ENCODE data around the gene DEFB124. TPM values are rescaled to one million over a fixed set of nuclear protein-coding genes. Genes with fewer than 3 reads are reported as not detected.
"Not testable (repeated sequence)": the region's sequence is repeated elsewhere in the genome, so short reads cannot be mapped to it uniquely, and the experiment has no call there.

DEFB124 gene, protein sequence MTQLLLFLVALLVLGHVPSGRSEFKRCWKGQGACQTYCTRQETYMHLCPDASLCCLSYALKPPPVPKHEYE
- total RNA-seq = not detected
- long read RNA-seq = 0 reads

DNA sequence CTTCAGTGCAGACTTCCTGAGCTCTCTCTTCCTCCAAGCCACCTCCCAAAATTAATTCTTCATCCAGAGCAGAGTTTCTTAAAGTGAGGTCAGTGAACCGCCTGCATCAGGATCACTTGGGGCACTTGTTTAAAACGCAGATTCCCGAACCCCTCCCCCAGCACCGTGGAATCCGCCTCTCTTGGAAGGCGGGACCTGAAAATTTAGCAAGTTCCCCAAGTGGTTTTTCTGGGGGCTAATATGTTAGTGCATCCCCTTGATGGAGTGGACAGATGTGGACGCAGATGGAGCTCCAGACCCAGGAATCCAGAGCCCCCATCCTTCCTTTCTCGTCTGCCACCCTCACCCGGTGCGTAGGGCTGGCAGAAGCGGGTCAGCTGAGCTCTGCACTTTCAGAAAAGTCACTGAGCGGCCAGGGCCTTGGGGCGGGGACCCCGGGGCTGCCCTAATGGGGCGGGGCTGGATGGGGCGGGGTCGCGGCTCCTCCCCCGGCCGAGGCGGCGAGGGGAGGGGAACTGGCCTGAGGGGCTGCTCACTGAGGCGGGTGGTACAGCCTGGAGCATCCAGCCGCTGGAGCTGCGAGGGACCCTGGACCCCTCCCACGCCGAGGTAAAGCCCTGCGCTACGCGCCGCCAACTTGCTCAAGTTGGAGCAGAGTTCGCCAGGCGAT lies at the start of gene DEFB124, which contains the start of gene REM1:
TSS of gene DEFB124 (minus strand) at position 370 of the 670 bp plus-strand sequence. CDS start 2,114 bp downstream, outside the sequence.
TSS of gene REM1 (plus strand) at position 531 of the 670 bp plus-strand sequence. CDS start 1,158 bp downstream, outside the sequence.
- peak; percentile 93 for ATAC-seq
- intact Hi-C loops (cut with DNase I) = no loop called here
- DNase-seq (ENCODE audit: missing footprints) = peak; percentile 82

DNA sequence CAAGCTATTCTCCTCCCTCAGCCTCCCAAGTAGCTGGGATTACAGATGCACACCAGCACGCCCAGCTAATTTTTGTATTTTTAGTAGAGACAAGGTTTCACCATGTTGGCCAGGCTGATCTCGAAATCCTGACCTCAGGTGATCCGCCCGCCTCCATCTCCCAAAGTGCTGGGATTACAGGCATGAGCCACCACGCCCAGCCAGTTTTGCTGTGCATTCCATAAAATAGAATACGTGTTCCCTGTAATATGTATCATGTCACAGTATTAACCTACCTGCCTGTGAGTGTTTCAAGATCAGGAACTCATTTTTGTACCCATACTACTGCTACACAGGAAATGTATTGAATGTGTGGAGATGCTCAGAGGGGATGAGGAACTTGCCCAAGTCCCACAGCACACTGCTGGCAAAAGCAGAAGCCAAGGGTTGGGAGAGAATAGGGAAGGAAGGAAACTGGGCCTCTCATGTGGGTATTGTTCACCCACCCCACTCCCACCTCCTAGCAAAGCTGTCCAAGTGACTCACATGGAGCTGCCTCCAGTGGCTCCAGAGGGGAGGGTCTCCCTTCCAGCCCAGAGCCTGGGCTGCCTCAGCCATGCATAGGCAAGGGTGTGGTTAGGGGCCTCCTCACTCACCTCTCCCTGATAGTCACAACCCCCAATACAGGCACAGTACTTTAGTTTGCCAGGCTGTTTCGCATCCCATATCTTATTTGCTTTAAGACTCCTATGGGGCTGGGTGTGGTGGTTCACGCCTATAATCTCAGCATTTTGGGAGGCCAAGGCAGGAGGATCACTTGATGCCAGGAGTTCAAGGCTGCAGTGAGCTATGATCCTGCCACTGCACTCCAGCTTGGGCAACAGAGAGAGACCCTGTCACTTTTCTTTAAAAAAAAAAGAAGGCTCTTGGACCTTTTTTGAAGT lies 48.7 kb upstream of the DEFB124 start:
- intact Hi-C loops (cut with DNase I) = no loop called here
- DNase-seq (ENCODE audit: missing footprints) (no peak), ATAC-seq (peak; percentile 67)

DNA sequence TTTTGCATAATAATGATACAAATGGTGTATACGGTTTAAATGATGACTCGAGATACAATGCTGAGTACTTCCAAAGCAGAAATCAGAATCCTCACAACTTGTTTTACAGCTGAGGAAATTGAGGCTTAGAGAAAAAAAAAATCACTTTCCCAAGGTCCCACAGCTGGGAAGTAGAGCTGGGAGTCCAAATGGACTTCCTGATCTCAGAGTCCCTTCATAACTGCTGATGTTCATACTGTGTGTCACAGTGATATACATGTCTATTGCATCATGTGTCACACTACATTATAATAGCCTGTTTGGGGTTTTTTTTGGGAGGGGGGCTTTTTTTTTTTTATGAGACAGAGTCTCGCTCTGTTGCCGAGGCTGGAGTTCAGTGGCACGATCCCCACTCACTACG lies 47.8 kb upstream of the DEFB124 start:
- ATAC-seq = no peak
- intact Hi-C loops (cut with DNase I) = no loop called here

DNA sequence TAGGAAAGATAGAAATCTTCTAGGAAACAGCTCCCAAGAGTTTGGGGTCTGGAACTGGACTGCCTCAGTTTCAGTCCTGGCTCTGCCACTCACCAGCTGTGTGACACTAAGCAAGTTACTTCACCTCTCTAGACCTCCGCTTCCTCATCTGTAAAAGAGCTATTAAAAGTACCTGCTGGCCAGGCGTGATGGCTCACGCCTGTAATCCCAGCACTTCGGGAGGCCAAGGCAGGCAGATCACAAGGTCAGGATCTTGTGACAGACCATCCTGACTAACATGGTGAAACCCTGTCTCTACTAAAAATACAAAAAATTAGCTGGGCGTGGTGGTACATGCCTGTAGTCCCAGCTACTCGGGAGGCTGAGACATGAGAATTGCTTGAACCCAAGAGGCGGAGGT lies 46.3 kb upstream of the DEFB124 start:
- intact Hi-C loops (cut with DNase I); DNase-seq (ENCODE audit: missing footprints); ATAC-seq: not testable (repeated sequence)

More for the DNA sequence above, 47.8 kb upstream of the DEFB124 start:
- DNase-seq (ENCODE audit: missing footprints) = no peak

DNA sequence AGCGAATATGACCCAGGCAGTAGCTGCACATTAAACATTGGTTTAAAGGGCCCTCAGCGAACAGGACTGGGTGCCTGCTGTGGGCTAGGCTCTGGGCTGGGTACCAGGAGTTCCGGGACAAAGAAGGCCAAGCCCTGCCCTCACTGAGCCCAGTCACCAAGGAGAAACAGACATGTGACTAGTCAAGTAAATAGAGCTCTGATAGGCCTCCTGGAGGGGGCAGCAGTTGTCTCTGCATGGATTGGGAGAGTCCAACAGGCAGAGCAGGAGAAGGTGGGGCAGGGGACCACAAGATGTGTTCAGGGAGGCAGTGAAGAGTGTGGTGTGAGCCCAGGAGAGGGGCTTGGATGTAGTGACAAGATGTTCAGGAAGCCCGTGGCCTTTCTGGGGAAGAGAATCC lies 42.4 kb upstream of the DEFB124 start:
- ATAC-seq (no peak), DNase-seq (ENCODE audit: missing footprints) (no peak)
- intact Hi-C loops (cut with DNase I) = no loop called here

DNA sequence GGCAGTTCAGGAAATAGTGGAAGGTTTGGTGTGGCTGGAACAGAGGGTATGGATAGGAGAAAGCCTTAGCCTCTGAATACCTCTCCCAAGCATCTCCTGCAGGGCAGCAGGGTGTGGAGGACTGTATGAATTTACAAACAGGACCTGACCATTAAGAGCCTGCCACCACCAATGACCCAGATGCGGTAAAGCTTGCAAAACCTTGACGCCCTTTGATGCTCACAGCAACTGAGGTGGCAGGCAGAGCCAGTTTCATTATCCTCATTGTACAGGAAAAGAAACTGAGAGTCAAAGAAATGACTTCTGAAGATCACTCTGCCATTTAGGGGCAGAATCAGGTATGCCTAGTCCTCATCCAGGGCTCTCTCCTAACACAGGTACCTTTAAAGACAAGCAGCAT lies 41.7 kb upstream of the DEFB124 start:
- ATAC-seq = no peak
- DNase-seq (ENCODE audit: missing footprints) = no peak
- intact Hi-C loops (cut with DNase I) = no loop called here

DNA sequence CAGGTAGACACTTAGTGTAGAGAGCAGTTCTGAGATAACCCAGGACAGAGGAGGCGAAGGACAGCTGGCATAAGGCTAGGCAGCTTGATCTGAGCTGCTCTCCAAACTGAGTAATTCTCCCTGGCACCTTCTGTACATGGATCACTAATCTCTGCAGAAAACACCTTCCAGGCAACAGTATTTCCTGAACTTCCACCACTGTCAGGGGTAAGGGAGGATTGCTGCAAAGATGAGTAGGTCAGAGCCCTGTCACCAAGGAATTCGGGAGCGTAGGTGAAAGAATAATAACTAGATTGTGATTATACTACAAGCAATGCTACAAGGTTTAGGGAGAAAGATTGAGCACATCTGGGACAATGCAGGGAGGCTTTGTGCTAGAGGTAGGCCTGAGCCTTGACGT lies 41.2 kb upstream of the DEFB124 start:
- intact Hi-C loops (cut with DNase I) = no loop called here
- ATAC-seq (no peak), DNase-seq (ENCODE audit: missing footprints) (no peak)

DNA sequence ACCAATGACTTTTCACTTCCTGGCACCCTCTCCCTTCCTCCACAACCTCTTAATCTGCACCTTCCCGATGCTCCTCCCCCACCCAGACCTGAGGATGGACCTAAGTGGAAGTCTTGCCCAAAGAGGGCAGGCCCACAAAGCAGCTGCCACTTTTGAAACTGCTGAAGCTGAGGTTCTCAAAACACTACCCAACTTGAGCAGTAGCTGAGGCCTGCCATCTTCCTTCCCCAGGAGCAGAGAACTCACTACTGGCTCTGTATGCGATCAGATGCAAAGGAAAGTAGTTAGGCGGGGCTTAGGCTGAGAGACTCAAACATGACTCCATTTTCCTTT lies 40.8 kb upstream of the DEFB124 start:
- intact Hi-C loops (cut with DNase I) = no loop called here
- no peak for ATAC-seq
- no peak for DNase-seq (ENCODE audit: missing footprints)

DNA sequence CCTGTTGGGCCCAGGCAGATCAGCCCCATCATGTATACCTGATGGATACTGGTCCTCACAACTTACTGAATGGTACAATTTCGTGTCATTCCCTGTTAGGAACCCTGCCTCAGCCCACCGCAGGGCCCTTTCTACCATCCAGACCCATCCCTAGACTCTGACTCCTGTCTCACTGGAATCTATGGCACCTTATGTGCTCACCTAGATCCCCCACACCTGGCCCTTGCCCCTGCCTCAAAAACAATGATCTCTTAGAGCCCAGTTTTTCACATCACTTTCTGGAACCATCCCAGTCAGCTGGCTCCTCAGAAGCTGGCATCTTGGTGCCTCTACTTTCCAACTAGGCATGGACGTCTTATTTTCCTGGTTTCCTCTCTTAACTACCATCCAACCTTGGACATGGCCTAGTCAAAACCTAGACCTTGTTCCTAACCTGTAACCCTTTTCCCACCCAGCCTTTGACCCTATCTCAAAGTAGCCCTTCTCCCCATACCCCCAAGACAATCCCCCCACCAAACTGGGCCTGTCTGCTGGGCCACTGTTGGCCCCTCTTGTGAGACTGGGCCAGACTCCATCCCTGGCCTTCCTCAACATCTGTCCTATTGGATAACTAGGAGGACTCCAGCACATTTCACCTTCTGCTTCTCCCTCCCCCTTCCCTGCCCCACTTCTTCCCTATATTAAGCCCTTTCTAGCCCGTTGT lies 40.3 kb upstream of the DEFB124 start:
- DNase-seq (ENCODE audit: missing footprints) = no peak
- ATAC-seq = no peak
- intact Hi-C loops (cut with DNase I) = no loop called here

DNA sequence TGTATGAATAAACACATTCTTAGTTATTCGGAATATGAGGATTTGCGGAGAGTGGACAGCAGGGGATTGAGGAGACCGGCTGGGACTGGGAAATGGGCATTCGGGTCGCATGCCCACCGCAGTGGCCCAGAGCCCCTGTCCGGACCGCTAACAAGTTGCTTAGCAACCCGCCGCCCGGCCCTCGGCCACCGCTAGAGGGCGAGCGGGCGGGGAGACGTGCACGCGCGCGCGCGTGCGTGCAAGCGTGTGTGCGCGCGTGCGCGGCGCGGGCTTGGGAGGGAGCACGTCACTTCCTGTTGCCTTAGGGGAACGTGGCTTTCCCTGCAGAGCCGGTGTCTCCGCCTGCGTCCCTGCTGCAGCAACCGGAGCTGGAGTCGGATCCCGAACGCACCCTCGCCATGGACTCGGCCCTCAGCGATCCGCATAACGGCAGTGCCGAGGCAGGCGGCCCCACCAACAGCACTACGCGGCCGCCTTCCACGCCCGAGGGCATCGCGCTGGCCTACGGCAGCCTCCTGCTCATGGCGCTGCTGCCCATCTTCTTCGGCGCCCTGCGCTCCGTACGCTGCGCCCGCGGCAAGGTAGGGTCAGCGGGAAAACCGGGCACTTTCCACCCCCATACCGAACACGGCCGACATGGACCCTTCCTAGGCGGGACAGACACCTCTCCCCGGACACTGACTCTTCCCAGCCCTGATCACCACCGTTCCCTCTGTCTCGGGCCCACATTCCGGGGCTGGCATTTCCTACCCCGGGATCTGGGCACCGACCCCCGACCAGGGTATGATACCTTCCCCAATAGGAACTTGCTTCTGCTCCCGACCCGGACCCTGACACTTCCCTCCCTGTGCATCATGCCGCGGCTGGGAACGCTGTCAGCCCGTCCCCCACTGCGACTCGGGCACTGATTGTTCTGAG lies 39.5 kb upstream of the DEFB124 start, which contains the start of gene HM13:
TSS of gene HM13 (plus strand) at position 289 of the 918 bp plus-strand sequence. CDS start at position 399, 110 bp downstream.
- intact Hi-C loops (cut with DNase I) = no loop called here
- peak; percentile 97 for ATAC-seq
- DNase-seq (ENCODE audit: missing footprints) = peak; percentile 97

DNA sequence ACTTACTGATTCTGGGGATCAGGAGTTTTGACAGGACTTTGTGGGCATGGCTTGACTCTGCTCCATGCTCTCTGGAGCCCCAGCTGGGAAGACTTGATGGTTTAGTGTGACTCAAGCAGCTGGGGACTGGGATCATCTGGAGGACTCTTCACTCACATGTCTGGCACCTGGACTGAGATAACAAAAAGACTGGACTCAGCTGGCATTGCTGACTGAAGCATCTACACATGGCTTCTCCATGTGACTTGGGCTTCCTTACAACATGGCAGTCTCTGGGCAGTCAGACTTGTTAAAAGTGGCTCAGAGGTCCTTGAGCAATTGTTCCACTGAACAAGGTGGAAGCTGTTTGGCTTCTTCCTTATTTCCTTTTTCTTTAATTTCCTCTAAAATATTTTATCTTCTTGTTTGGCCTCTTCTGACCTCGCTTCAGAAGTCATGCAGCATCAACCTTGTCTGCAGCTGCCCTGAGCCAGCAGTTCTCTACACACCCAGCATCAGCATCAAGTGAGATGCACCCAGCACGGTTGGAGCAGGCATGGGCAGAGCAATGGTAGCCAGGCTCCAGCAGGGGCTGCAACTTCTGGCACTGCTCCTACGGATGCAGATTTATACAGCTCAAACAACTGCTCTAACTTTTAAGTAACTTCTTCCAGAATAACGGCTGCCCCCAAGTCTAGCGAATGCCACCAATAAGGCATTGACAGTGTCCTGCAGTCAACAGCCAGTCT lies 33.8 kb upstream of the DEFB124 start:
- ATAC-seq = no peak
- DNase-seq (ENCODE audit: missing footprints) = no peak
- intact Hi-C loops (cut with DNase I) = no loop called here

DNA sequence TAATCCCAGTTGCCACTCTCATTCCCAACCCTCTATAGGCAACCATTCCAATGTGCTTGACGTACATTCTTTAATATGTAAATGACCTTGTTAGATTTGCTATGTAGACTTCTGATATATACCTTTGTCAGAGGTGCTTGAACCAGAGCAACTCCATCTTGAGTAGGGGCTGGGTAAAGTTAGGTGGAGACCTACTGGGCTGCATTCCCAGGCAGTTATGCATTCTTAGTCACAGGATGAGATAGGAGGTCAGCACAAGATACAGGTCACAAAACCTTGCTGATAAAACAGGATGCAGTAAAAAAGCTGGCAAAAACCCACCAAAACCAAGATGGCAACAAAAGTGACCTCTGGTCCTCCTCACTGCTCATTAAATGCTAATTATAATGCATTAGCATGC lies 31.0 kb upstream of the DEFB124 start:
- intact Hi-C loops (cut with DNase I) = no loop called here
- DNase-seq (ENCODE audit: missing footprints) (no peak), ATAC-seq (no peak)

DNA sequence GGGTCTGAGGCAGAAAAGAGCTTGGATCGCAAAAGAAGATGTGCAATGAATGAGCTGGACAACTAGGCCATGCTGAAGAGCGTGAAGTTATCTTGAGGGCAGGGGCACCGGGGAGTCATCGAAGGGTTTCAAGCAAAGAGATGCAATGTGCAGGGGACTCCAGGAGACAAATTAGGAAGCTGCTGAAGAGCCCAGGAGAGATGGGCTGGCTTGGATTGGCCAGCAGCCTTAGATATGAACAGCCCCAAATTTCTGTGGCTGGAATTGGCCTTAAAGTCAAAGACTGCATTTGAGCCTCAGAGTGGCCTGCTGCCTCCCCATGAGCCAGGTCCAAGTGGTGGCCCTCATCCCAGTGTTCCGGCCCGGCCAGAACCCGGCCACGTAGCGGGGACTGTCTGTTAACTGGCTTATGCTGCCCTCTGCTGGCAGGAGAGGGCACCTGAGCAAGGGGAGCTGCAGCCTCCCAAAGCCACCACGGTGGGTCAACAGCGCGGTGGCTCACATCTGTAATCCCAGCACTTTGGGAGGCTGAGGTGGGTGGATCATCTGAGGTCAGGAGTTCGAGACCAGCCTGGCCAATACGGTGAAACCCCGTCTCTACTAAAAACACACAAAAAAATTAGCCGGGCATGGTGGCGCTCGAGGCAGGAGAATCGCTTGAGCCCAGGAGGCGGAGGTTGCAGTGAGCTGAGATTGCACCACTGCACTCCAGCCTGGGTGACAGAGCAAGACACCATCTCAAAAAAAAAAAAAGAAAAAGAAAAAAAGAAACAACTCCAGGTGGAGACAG lies 28.2 kb upstream of the DEFB124 start:
- peak; percentile 94 for DNase-seq (ENCODE audit: missing footprints)
- peak; percentile 99 for ATAC-seq
- intact Hi-C loops (cut with DNase I) = loop anchor here (1.0 kb wide), 1 partner anchor 43 kb away; no protein-coding TSS in a partner anchor

DNA sequence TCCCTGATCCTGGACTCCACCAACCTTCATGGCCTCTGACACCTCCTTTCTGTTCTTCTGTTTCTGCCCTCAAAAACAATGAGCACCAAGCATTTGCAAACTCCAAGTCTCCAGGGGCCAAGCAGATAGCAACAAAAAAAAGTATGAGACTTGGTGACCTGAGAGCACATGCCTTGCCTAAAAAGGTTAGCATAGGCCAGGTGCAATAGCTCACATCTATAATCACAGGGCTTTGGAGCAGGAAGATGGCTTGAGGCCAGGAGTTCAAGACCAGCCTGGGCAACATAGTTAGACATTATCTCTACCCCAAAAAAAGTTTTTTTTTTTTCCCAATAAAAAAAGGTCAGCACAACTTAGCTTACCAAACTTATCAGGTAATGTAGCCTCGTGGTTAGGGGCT lies 25.6 kb upstream of the DEFB124 start:
- no peak for ATAC-seq
- no peak for DNase-seq (ENCODE audit: missing footprints)
- intact Hi-C loops (cut with DNase I) = no loop called here

DNA sequence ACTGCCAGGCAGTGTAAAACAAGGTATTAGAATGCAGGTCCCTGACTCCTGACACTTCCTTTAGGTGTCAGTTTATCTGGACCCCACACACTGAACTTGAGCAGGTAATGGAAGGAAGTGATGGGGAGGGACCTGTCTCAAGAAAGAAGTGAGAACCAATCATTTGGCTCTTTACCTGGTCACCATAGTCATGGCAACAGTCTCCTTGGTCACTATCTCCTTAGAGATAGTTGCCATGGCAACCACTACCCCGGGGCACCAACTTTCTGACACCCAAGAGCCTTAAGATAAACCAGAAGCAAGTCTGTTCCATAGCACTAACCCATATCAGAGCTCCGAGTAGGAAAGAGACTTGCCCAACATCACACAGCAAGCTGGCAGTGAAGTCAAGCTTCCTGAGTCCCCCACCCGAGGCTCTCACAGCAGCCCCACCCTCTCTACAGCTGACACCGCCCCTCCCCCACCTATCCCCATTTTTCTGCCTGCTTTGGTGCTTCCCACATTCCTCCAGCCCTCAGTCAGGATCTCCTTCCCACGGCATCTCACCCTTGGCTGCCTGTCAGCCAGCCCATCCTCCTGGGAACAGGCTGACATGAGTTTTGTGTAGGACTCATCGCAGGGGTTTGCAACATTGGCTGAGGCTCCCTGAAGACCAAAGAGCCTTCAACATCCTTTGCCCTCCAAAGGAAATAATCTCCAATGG lies 23.1 kb upstream of the DEFB124 start:
- peak; percentile 14 for ATAC-seq
- intact Hi-C loops (cut with DNase I) = no loop called here
- no peak for DNase-seq (ENCODE audit: missing footprints)

DNA sequence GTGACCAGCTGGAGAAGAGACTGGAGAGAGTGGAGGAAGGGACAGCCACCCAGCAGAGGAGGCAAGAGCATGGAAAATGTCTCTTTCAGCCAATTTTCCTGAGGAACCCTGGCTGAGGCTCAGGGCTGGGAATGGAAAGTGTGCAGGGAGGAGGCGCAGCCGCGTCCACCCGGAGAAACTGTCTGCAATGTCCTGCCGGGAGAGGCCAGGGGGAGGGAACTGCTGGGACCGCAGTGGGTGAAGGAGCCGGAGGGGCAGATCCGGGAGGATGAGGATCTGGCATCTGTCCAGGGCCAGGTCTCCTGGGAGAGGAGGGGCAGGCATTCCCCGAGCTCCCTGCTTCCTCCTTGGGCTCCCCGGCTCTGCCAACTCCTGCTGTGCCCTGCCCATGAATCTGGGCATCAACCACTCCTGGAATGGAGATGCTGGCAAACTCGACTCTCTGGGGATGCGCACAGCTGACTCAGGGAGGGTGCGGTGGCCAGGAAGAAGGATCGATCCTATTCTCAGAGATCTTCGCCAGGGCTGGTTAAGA lies 21.9 kb upstream of the DEFB124 start:
- ATAC-seq (peak; percentile 85), DNase-seq (ENCODE audit: missing footprints) (peak; percentile 83)
- intact Hi-C loops (cut with DNase I) = no loop called here
